ENCODE data around the gene DIS3L2. TPM values are rescaled to one million over a fixed set of nuclear protein-coding genes. Genes with fewer than 3 reads are reported as not detected.

Gene DIS3L2
- total RNA-seq, 1 donor from 2014 or later = 32.2 TPM

GRCh38 chr2:231947694-231948093 lies 13.8 kb upstream of the DIS3L2 start:
- Histone ChIP-seq H3K9me3 (no peaks in the 10 kb centered on the region), H3K4me1 (no peaks in the 10 kb centered on the region), H3K36me3 (no peaks in the 10 kb centered on the region), H3K27ac (no peak overlapping the region), H3K27me3 (no peaks in the 10 kb centered on the region), H3K4me3 (no peak overlapping the region)
- DNase-seq (ENCODE audit: extremely low spot score in 2 of 2) = no peak
- no peak for TF ChIP-seq CTCF (IDR thresholded peaks at IDR 0.05)
- no peak for TF ChIP-seq POLR2A (IDR thresholded peaks at IDR 0.05)
- intact Hi-C loops (cut with DNase I) = no loop called here

GRCh38 chr2:231951452-231952035 lies 10.0 kb upstream of the DIS3L2 start:
- H3K9me3 ChIP-seq = no peaks in the 10 kb centered on the region
- no peak overlapping the region for H3K27ac ChIP-seq
- no peak for DNase-seq (ENCODE audit: extremely low spot score in 2 of 2)
- intact Hi-C loops (cut with DNase I) = no loop called here
- H3K27me3 ChIP-seq = no peaks in the 10 kb centered on the region
- H3K36me3 ChIP-seq = no peaks in the 10 kb centered on the region
- H3K4me3 ChIP-seq = no peak overlapping the region
- H3K4me1 ChIP-seq = no peaks in the 10 kb centered on the region
- TF ChIP-seq POLR2A (IDR thresholded peaks at IDR 0.05) (no peak), POLR2AphosphoS5 (IDR thresholded peaks at IDR 0.05; ENCODE audit: insufficient read depth in 1 of 2, low read depth in 1 of 2) (no peak), CTCF (IDR thresholded peaks at IDR 0.05) (no peak)

DNA sequence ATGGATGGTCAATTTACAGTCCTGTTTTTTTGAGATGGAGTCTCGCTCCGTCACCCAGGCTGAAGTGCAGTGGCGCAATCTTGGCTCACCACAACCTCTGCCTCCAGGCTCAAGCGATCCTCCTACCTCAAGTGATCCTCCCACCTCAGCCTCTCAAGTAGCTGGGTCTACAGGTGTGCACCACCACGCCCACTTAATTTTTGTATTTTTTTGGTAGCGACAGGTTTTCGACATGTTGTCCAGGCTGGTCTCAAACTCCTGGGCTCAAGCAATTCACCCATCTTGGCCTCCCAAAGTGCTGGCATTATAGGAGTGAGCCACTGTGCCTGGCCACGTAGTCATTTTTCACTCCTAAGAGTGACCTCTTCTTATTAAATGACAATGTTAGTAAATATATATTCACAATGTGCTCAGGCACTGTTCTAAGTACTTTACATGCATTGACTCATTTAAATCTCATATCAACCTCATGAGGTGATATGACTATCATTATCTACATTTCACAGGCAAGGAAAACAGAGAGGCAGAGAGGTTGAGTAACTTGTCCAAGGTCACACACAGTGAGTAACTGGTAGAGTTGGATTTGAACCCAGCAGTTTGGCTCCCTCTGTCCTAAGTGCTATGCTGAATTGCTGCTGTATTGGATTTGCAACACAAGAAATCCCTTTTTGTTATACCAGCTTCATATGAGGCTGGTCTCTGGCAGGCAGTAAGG lies 5.6 kb upstream of the DIS3L2 start:
- peaks cover 4% of the 10 kb centered on the region for H3K4me1 ChIP-seq
- no peak overlapping the region for H3K4me3 ChIP-seq
- intact Hi-C loops (cut with DNase I) = no loop called here
- H3K9me3 ChIP-seq = no peaks in the 10 kb centered on the region
- TF ChIP-seq POLR2AphosphoS5 (IDR thresholded peaks at IDR 0.05; ENCODE audit: insufficient read depth in 1 of 2, low read depth in 1 of 2) = no peak
- TF ChIP-seq CTCF (IDR thresholded peaks at IDR 0.05) = no peak
- TF ChIP-seq POLR2A (IDR thresholded peaks at IDR 0.05) = no peak
- no peaks in the 10 kb centered on the region for H3K27me3 ChIP-seq
- DNase-seq (ENCODE audit: extremely low spot score in 2 of 2) = no peak
- H3K27ac ChIP-seq = no peak overlapping the region
- no peaks in the 10 kb centered on the region for H3K36me3 ChIP-seq

DNA sequence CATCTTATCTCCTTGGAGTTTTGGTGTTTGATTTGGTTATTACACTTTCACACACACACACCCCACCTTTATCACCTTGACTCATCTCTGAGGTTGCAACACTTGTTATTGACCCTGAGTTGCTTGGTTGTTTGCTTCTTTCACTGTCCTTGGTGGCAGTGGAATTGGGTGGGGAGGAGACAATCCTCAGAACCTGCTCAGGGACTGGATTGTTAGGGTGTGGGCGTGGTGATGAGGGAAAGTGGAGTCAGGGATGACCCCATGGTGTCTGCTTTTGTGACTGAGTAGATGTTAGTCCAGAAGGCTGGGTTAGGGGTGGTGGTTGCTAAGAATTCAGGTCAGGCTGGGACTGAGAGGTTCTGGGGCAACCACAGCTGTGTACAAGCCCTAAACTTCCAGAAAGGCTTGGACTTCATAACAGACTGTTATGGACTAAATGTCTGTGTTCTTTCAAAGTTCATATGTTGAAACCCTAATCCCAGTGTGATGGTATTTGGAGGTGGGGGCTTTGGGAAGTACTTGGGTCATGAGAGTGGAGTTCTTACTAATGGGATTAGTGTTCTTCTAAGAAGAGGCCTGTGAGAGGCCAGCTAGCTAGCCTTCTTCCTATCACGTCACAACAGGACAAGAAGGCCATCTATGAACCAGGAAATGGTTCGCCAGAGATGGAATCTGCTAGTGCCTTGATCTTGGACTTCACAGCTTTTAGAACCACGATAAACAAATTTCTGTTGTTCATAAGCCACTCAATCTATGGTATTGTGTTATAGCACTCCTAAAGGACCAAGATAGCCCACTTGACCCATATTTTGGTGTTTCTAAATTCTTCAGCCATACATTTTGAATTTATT lies 3.4 kb upstream of the DIS3L2 start:
- TF ChIP-seq POLR2AphosphoS5 (IDR thresholded peaks at IDR 0.05; ENCODE audit: insufficient read depth in 1 of 2, low read depth in 1 of 2) (no peak), POLR2A (IDR thresholded peaks at IDR 0.05) (no peak), CTCF (IDR thresholded peaks at IDR 0.05) (no peak)
- intact Hi-C loops (cut with DNase I) = no loop called here

More for the DNA sequence above, 3.4 kb upstream of the DIS3L2 start:
- Histone ChIP-seq H3K9me3 (no peaks in the 10 kb centered on the region), H3K4me3 (no peak overlapping the region), H3K27me3 (no peaks in the 10 kb centered on the region), H3K27ac (no peak overlapping the region), H3K4me1 (peaks cover 17% of the 10 kb centered on the region), H3K36me3 (no peaks in the 10 kb centered on the region)
- no peak for DNase-seq (ENCODE audit: extremely low spot score in 2 of 2)
